DND-41 (cell line): ENCODE results near the gene CC2D1A.

Source experiments
- EZH2 ChIP-seq: IDR thresholded peaks from 3 replicates; pipeline ENCODE4 v1.6.1; 2012; ENCODE audit warnings: borderline replicate concordance, low read depth, mild to moderate bottlenecking, moderate library complexity, low read length, inconsistent platforms; ENCODE audit not compliant: severe bottlenecking
- TF ChIP-seq, protein P1 (sequence below): IDR thresholded peaks from 2 replicates; pipeline ENCODE4 v1.5.1; 2012; ENCODE audit warnings: borderline replicate concordance, low read length, moderate library complexity, mild to moderate bottlenecking; ENCODE audit not compliant: poor library complexity, severe bottlenecking; ENCODE audit errors: extremely low read depth

DNA sequence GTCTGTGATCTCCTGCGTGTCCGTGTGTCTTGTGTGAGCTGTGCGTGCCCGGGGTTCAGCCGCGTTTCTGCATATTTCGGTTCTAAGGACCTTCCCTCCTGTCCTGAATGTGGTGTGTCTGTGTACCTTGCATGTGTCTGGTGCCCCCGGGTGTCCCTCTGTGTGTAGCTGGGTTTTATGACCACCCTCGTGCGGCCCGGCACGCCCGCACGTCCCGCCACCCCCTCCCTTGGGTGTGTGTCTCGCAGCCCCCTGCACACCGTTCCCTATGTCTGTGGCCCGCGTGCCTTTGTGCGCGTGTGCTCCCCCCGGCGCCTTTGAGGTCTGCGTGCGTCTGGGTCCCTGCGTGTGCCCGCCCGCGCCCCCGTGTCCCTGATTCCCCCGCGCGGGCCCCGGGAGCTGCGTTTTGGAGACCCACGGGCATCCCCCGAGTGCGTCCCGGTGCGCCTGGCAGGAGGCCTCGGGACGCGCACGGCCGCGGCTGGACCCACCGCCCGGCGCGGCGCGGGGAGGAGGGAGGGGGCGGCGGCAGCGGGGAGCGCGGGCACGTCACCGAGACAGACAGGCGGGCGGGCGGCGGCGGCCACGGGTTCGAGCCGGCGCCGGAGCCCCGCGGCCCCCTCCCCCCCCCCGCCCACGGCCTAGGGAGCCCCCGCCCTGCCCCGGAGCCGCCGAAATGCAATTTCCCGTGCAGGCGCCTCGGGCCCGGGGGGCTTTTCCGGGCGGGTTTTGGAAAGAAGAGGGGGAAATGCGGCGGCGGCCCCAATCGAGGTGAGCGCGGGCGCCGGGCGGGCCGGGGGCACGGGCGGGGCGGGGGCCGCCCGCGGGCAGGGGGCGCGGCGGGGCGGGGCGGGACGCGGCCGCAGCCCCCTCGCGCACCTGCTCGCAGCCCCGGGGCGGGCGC is 41.1 kb upstream of the CC2D1A start:
- TF ChIP-seq, protein P1, sequence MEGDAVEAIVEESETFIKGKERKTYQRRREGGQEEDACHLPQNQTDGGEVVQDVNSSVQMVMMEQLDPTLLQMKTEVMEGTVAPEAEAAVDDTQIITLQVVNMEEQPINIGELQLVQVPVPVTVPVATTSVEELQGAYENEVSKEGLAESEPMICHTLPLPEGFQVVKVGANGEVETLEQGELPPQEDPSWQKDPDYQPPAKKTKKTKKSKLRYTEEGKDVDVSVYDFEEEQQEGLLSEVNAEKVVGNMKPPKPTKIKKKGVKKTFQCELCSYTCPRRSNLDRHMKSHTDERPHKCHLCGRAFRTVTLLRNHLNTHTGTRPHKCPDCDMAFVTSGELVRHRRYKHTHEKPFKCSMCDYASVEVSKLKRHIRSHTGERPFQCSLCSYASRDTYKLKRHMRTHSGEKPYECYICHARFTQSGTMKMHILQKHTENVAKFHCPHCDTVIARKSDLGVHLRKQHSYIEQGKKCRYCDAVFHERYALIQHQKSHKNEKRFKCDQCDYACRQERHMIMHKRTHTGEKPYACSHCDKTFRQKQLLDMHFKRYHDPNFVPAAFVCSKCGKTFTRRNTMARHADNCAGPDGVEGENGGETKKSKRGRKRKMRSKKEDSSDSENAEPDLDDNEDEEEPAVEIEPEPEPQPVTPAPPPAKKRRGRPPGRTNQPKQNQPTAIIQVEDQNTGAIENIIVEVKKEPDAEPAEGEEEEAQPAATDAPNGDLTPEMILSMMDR = no peak
- TF ChIP-seq EZH2 = peak; percentile 77
